Measurements from ENCODE around the gene ELMOD3.

Gene ELMOD3

GRCh38 chr2:85429213-85429923 is 74.8 kb downstream of the ELMOD3 start:
- Histone ChIP-seq H3K4me1 (ENCODE audit: control insufficient read depth, insufficient read depth, low read length) (peaks cover 15% of the 10 kb centered on the region), H3K27me3 (ENCODE audit: control insufficient read depth in 1 of 2, insufficient read depth in 2 of 2, low read length in 2 of 2) (no peaks in the 10 kb centered on the region), H3K36me3 (ENCODE audit: control insufficient read depth in 2 of 2, insufficient read depth in 2 of 2, low read length in 2 of 2) (no peaks in the 10 kb centered on the region), H3K9ac (ENCODE audit: low read length in 2 of 2) (no peak overlapping the region), H3K9me3 (ENCODE audit: control insufficient read depth in 2 of 2, low read length in 2 of 2) (no peaks in the 10 kb centered on the region), H3K27ac (ENCODE audit: low read length) (no peak overlapping the region), H3K4me3 (ENCODE audit: low read length in 2 of 2) (no peak overlapping the region)

DNA sequence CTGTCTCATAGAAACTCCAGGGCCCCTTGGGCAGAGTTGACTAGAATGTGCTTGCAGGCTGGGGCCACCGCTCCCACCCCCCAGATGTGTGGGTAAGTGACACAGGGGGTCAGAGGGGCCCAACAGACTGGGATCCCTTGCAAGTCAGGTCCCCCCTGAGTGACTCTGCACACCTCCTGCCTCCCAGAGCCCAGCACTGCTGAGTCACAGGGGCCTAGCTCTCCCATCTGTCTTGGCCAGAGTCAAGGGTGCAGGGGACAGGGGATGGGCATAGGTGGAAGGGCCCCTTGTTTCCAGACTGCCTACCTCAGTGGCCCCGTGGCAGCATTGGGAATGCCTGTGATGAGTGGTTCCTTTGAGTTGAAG is 75.3 kb downstream of the ELMOD3 start:
- no peak overlapping the region for H3K27ac ChIP-seq (ENCODE audit: low read length)
- H3K4me1 ChIP-seq (ENCODE audit: control insufficient read depth, insufficient read depth, low read length), result peaks cover 16% of the 10 kb centered on the region
- no peak overlapping the region for H3K4me3 ChIP-seq (ENCODE audit: low read length in 2 of 2)
- no peaks in the 10 kb centered on the region for H3K9me3 ChIP-seq (ENCODE audit: control insufficient read depth in 2 of 2, low read length in 2 of 2)
- H3K9ac ChIP-seq (ENCODE audit: low read length in 2 of 2), result no peak overlapping the region
- H3K27me3 ChIP-seq (ENCODE audit: control insufficient read depth in 1 of 2, insufficient read depth in 2 of 2, low read length in 2 of 2), result no peaks in the 10 kb centered on the region
- H3K36me3 ChIP-seq (ENCODE audit: control insufficient read depth in 2 of 2, insufficient read depth in 2 of 2, low read length in 2 of 2), result no peaks in the 10 kb centered on the region

DNA sequence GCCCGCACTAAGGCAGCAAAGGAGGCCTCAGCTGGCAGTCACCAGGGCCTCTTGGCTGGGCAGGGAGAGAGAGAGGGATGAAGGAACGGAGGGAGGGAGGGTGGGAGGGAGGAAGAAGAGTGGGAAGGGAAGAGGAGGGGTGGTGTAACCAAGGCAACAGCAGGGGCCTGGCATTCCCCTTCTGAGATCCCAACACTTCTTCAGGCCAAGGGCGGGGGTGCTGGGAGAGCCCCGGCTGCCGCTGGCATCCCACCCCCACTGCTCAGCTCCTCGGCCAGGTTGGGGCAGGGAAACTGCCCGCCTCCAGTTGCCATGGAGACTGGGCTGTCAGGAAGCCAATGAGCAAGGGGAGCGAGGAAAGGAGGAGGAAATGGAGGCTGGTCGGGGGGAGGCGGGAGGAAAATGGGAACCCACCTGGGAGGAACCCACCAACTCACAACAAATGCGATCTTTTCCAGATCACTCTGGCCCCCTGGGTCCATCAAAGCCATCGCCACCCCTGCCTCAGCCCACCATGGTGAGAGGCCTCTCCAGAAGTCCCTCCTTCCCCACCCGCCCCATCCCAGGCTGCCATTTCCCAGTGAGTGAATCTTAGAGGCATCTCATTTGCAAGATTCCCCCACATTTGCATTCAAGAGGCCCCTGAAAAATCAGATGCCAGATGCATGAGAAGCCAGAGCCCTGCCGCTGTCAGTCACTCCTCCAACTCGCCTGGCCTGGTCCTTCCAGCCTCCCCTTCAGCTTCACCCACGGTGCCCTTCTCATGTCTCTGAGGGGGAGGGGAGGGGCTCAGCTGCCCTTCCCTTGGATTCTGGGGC is 76.4 kb downstream of the ELMOD3 start:
- no peaks in the 10 kb centered on the region for H3K9me3 ChIP-seq (ENCODE audit: control insufficient read depth in 2 of 2, low read length in 2 of 2)
- H3K9ac ChIP-seq (ENCODE audit: low read length in 2 of 2), result no peak overlapping the region
- H3K27ac ChIP-seq (ENCODE audit: low read length), result no peak overlapping the region
- no peaks in the 10 kb centered on the region for H3K36me3 ChIP-seq (ENCODE audit: control insufficient read depth in 2 of 2, insufficient read depth in 2 of 2, low read length in 2 of 2)
- H3K27me3 ChIP-seq (ENCODE audit: control insufficient read depth in 1 of 2, insufficient read depth in 2 of 2, low read length in 2 of 2), result no peaks in the 10 kb centered on the region
- no peak overlapping the region for H3K4me3 ChIP-seq (ENCODE audit: low read length in 2 of 2)
- peaks cover 16% of the 10 kb centered on the region for H3K4me1 ChIP-seq (ENCODE audit: control insufficient read depth, insufficient read depth, low read length)

- no peaks in the 10 kb centered on the region for H3K27me3 ChIP-seq (ENCODE audit: control insufficient read depth in 1 of 2, insufficient read depth in 2 of 2, low read length in 2 of 2)
- H3K4me1 ChIP-seq (ENCODE audit: control insufficient read depth, insufficient read depth, low read length), result peaks cover 20% of the 10 kb centered on the region
- H3K9ac ChIP-seq (ENCODE audit: low read length in 2 of 2), result no peak overlapping the region
- no peaks in the 10 kb centered on the region for H3K9me3 ChIP-seq (ENCODE audit: control insufficient read depth in 2 of 2, low read length in 2 of 2)
- no peak overlapping the region for H3K27ac ChIP-seq (ENCODE audit: low read length)
- no peaks in the 10 kb centered on the region for H3K36me3 ChIP-seq (ENCODE audit: control insufficient read depth in 2 of 2, insufficient read depth in 2 of 2, low read length in 2 of 2)
- no peak overlapping the region for H3K4me3 ChIP-seq (ENCODE audit: low read length in 2 of 2)
Observed at GRCh38 chr2:85431570-85432205, 77.1 kb downstream of the ELMOD3 start.

GRCh38 chr2:85433511-85434089 is 79.0 kb downstream of the ELMOD3 start:
- H3K4me3 ChIP-seq (ENCODE audit: low read length in 2 of 2), result no peak overlapping the region
- H3K9me3 ChIP-seq (ENCODE audit: control insufficient read depth in 2 of 2, low read length in 2 of 2), result no peaks in the 10 kb centered on the region
- H3K9ac ChIP-seq (ENCODE audit: low read length in 2 of 2), result peak overlapping the region; percentile 2 to 29
- no peaks in the 10 kb centered on the region for H3K27me3 ChIP-seq (ENCODE audit: control insufficient read depth in 1 of 2, insufficient read depth in 2 of 2, low read length in 2 of 2)
- peaks cover 33% of the 10 kb centered on the region for H3K4me1 ChIP-seq (ENCODE audit: control insufficient read depth, insufficient read depth, low read length)
- no peaks in the 10 kb centered on the region for H3K36me3 ChIP-seq (ENCODE audit: control insufficient read depth in 2 of 2, insufficient read depth in 2 of 2, low read length in 2 of 2)
- peak overlapping the region; percentile 66 for H3K27ac ChIP-seq (ENCODE audit: low read length)

GRCh38 chr2:85434696-85435095 is 80.1 kb downstream of the ELMOD3 start:
- peaks cover 38% of the 10 kb centered on the region for H3K4me1 ChIP-seq (ENCODE audit: control insufficient read depth, insufficient read depth, low read length)
- H3K27ac ChIP-seq (ENCODE audit: low read length), result peak overlapping the region; percentile 96

DNA sequence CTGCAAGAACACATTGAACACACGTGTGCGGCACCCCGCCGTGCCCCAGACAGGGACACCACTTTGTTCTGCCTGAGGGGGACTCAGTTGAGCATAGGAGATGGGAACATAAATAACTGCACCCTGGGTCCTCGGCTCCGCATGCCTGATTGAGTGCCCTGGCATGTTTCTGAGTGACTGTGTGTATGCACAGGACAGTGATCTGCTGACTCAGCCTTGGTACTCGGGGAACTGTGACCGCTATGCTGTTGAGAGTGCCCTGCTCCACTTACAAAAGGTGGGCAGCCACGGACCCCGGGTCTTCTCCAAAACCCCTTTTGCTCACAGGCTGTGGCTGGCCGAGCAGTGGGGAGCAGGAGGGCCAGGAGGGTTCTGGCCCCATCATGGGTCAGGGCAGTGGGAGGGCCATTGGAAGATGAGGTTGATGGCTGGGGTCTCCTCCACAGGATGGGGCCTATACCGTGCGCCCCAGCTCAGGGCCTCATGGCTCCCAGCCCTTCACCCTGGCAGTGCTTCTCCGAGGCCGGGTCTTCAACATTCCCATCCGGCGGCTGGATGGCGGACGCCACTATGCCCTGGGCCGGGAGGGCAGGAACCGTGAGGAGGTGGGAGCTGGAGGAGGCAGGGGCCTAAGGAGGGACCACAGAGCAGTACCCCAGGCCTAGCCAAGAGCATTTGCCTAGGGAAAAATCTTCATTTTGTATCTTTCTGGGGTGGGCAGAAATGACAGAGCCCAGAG is 80.8 kb downstream of the ELMOD3 start:
- Histone ChIP-seq H3K27me3 (ENCODE audit: control insufficient read depth in 1 of 2, insufficient read depth in 2 of 2, low read length in 2 of 2) (no peaks in the 10 kb centered on the region), H3K4me3 (ENCODE audit: low read length in 2 of 2) (no peak overlapping the region), H3K9ac (ENCODE audit: low read length in 2 of 2) (no peak overlapping the region), H3K9me3 (ENCODE audit: control insufficient read depth in 2 of 2, low read length in 2 of 2) (no peaks in the 10 kb centered on the region), H3K27ac (ENCODE audit: low read length) (peak overlapping the region; percentile 96), H3K4me1 (ENCODE audit: control insufficient read depth, insufficient read depth, low read length) (peaks cover 36% of the 10 kb centered on the region), H3K36me3 (ENCODE audit: control insufficient read depth in 2 of 2, insufficient read depth in 2 of 2, low read length in 2 of 2) (no peaks in the 10 kb centered on the region)

More at GRCh38 chr2:85434696-85435095, 80.1 kb downstream of the ELMOD3 start:
- Histone ChIP-seq H3K36me3 (ENCODE audit: control insufficient read depth in 2 of 2, insufficient read depth in 2 of 2, low read length in 2 of 2) (no peaks in the 10 kb centered on the region), H3K4me3 (ENCODE audit: low read length in 2 of 2) (no peak overlapping the region), H3K9ac (ENCODE audit: low read length in 2 of 2) (no peak overlapping the region), H3K9me3 (ENCODE audit: control insufficient read depth in 2 of 2, low read length in 2 of 2) (no peaks in the 10 kb centered on the region), H3K27me3 (ENCODE audit: control insufficient read depth in 1 of 2, insufficient read depth in 2 of 2, low read length in 2 of 2) (no peaks in the 10 kb centered on the region)

DNA sequence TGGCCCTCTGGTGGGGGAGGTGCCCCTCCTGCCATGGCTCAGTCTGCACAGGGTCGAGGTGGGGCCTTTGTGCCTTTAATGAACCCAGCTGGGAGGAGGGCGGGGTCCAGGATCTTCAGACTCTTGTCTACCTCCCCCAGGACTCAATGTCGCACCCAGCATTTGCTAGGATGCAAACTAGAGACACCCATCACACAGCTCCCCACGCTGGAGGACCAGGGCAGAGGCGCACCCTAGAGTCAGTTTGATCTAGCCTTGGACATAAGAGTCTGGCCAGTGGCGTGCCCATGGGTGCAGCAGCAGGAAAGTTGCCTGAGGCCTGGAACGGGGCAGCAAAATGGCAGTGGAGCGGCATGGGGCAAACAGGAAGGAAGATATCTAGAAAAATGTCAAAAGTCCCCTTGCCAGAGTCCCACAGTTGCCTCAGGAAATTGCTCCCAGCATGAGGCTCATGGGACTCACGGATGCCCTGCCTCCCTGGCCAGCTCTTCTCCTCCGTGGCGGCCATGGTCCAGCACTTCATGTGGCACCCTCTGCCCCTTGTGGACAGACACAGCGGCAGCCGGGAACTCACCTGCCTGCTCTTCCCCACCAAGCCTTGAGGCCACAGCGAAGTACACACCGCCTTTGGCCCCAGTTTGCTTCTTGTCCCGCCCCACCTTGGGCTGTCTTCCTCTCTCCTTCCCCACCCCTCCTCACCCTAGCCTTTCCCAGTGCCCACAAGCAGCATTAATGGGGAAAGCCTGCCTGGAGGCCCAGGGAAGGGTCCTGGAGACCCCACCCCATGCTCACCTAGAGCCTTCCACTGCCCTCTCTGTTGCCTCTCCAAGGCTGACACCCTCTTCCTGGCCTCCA is 81.6 kb downstream of the ELMOD3 start:
- Histone ChIP-seq H3K27me3 (ENCODE audit: control insufficient read depth in 1 of 2, insufficient read depth in 2 of 2, low read length in 2 of 2) (no peaks in the 10 kb centered on the region), H3K4me1 (ENCODE audit: control insufficient read depth, insufficient read depth, low read length) (peaks cover 36% of the 10 kb centered on the region), H3K4me3 (ENCODE audit: low read length in 2 of 2) (no peak overlapping the region), H3K27ac (ENCODE audit: low read length) (peak overlapping the region; percentile 96), H3K9me3 (ENCODE audit: control insufficient read depth in 2 of 2, low read length in 2 of 2) (no peaks in the 10 kb centered on the region), H3K36me3 (ENCODE audit: control insufficient read depth in 2 of 2, insufficient read depth in 2 of 2, low read length in 2 of 2) (no peaks in the 10 kb centered on the region), H3K9ac (ENCODE audit: low read length in 2 of 2) (peak overlapping the region in 1 of 2 donors; percentile 13)

DNA sequence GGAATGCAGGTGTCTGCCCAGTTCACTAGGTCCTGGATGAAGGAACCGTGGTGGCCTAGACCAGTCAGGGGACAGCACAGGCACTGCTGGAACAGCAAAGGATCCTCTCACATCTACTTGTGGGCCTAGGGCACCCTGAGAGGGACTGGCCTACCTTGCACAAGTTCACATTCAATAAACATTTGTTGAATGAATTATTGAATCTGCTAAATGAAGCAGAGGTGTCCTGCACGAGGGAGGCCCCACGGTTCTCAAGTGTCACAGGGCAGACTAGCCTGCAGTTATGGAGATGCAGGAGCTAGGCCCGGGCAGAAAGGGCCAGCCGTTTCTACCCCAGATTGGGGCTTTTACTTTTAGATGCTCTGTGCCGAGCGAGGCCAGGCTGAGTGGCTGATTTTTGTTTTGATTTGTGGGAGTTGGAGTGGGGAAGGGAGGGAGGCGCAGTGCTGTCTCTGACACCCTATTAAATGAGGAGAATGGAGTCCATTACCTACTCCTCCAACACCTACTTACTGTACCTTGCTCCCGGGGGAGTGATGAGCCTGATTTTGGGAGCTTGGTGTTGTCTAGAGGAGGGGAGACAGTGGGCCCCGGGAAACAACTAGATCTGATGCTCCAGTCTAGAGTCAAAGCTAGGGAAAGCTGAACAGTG is 82.4 kb downstream of the ELMOD3 start:
- Histone ChIP-seq H3K4me3 (ENCODE audit: low read length in 2 of 2) (peak overlapping the region; percentile 45 to 74), H3K27me3 (ENCODE audit: control insufficient read depth in 1 of 2, insufficient read depth in 2 of 2, low read length in 2 of 2) (no peaks in the 10 kb centered on the region), H3K36me3 (ENCODE audit: control insufficient read depth in 2 of 2, insufficient read depth in 2 of 2, low read length in 2 of 2) (no peaks in the 10 kb centered on the region), H3K9me3 (ENCODE audit: control insufficient read depth in 2 of 2, low read length in 2 of 2) (no peaks in the 10 kb centered on the region), H3K9ac (ENCODE audit: low read length in 2 of 2) (peak overlapping the region; percentile 76 to 79), H3K4me1 (ENCODE audit: control insufficient read depth, insufficient read depth, low read length) (peaks cover 36% of the 10 kb centered on the region), H3K27ac (ENCODE audit: low read length) (peak overlapping the region; percentile 96)
